Ishikawa (cell line): Measurements from ENCODE around the gene CFAP54.

ENCODE experiments used
- CEBPB ChIP-seq: IDR thresholded peaks from 2 replicates; pipeline ENCODE4 v1.6.1; 2012
- CREB1 ChIP-seq: IDR thresholded peaks from 2 replicates; pipeline ENCODE4 v1.6.1; 2012; ENCODE audit warnings: low read depth
- EGR1 ChIP-seq: IDR thresholded peaks from 2 replicates; pipeline ENCODE4 v1.6.1; 2012
- EP300 ChIP-seq: IDR thresholded peaks from 2 replicates; pipeline ENCODE4 v1.6.1; 2012; ENCODE audit warnings: borderline replicate concordance
- FOXM1 ChIP-seq: IDR thresholded peaks from 2 replicates; pipeline ENCODE4 v1.6.1; 2012; ENCODE audit warnings: low read depth, borderline replicate concordance
- MAX ChIP-seq: IDR thresholded peaks from 2 replicates; pipeline ENCODE4 v1.6.1; 2012
- NFIC ChIP-seq: IDR thresholded peaks from 2 replicates; pipeline ENCODE4 v1.6.1; 2012
- RAD21 ChIP-seq: IDR thresholded peaks from 2 replicates; pipeline ENCODE4 v1.6.1; 2012; ENCODE audit warnings: low read depth
- TAF1 ChIP-seq: IDR thresholded peaks from 2 replicates; pipeline ENCODE4 v1.6.1; 2012; ENCODE audit warnings: low read depth, mild to moderate bottlenecking
- TCF12 ChIP-seq: IDR thresholded peaks from 2 replicates; pipeline ENCODE4 v1.6.1; 2012; ENCODE audit warnings: low read depth
- TEAD4 ChIP-seq: IDR thresholded peaks from 2 replicates; pipeline ENCODE4 v1.6.1; 2012
- USF1 ChIP-seq: IDR thresholded peaks from 2 replicates; pipeline ENCODE4 v1.6.1; 2012
- YY1 ChIP-seq: IDR thresholded peaks from 2 replicates; pipeline ENCODE4 v1.6.1; 2012; ENCODE audit warnings: low read depth
- ZBTB7A ChIP-seq: IDR thresholded peaks from 2 replicates; pipeline ENCODE4 v1.6.1; 2012; ENCODE audit warnings: low read depth
- TF ChIP-seq, protein P1 (sequence below): IDR thresholded peaks from 2 replicates; pipeline ENCODE4 v1.6.1; 2012; ENCODE audit warnings: low read depth, mild to moderate bottlenecking

Gene CFAP54

DNA sequence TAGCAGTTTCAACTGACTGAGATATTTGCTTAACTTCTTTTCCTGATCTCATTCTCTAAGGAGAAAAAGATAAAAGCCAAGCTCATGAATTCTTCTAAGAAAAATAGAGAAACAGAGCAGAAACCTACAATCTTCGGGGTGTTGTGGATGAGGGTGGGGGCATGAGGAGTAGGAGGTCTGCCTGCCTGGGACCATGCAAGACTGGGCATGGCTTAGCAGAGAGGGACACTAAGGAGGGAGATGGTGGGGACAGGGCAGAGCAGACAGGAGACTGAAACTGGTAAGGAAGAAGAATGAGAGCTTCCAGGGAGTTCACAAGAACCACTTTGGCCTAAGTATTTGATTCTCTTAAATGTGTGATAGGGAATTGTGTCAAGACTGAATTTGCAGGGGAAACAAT is 188.0 kb downstream of the CFAP54 start:
- TF ChIP-seq YY1 (no peak), ZBTB7A (no peak), CREB1 (no peak), EP300 (no peak), EGR1 (no peak), TAF1 (no peak), NFIC (no peak), CEBPB (no peak), TCF12 (no peak), FOXM1 (no peak)
- TF ChIP-seq, protein P1, sequence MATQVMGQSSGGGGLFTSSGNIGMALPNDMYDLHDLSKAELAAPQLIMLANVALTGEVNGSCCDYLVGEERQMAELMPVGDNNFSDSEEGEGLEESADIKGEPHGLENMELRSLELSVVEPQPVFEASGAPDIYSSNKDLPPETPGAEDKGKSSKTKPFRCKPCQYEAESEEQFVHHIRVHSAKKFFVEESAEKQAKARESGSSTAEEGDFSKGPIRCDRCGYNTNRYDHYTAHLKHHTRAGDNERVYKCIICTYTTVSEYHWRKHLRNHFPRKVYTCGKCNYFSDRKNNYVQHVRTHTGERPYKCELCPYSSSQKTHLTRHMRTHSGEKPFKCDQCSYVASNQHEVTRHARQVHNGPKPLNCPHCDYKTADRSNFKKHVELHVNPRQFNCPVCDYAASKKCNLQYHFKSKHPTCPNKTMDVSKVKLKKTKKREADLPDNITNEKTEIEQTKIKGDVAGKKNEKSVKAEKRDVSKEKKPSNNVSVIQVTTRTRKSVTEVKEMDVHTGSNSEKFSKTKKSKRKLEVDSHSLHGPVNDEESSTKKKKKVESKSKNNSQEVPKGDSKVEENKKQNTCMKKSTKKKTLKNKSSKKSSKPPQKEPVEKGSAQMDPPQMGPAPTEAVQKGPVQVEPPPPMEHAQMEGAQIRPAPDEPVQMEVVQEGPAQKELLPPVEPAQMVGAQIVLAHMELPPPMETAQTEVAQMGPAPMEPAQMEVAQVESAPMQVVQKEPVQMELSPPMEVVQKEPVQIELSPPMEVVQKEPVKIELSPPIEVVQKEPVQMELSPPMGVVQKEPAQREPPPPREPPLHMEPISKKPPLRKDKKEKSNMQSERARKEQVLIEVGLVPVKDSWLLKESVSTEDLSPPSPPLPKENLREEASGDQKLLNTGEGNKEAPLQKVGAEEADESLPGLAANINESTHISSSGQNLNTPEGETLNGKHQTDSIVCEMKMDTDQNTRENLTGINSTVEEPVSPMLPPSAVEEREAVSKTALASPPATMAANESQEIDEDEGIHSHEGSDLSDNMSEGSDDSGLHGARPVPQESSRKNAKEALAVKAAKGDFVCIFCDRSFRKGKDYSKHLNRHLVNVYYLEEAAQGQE = no peak

DNA sequence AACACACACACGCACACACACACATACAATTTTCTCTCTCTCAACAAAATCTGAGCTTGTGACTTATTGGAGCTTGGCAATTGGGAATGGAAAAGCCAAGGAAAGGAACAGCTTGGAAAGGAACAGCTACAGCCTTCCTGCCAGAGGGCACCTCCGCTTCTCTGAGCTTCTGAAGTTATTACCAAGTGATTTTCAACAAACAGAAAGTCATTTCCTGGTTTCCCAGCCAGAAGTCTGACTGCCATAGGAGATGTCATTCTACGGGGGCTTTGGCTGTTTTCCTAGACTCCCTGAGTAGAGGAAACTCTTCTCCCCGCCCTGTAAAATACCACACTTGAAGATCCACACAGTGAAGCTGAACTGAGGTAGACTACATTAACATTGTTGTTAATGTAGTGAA is 198.3 kb downstream of the CFAP54 start:
- no peak for TF ChIP-seq FOXM1
- TF ChIP-seq TAF1 = no peak
- TF ChIP-seq EP300 = no peak
- no peak for TF ChIP-seq CEBPB
- no peak for TF ChIP-seq USF1
- no peak for TF ChIP-seq CREB1
- no peak for TF ChIP-seq NFIC
- TF ChIP-seq RAD21 = no peak
- no peak for TF ChIP-seq TCF12
- TF ChIP-seq, protein P1 = no peak

- TF ChIP-seq USF1 = no peak
- no peak for TF ChIP-seq ZBTB7A
- no peak for TF ChIP-seq NFIC
- TF ChIP-seq TCF12 = no peak
- no peak for TF ChIP-seq EGR1
- no peak for TF ChIP-seq CEBPB
- no peak for TF ChIP-seq TEAD4
- no peak for TF ChIP-seq CREB1
- TF ChIP-seq EP300 = no peak
- TF ChIP-seq RAD21 = no peak
- TF ChIP-seq, protein P1 = no peak
- TF ChIP-seq YY1 = no peak
- TF ChIP-seq TAF1 = no peak
- no peak for TF ChIP-seq MAX
- TF ChIP-seq FOXM1 = no peak
These were observed 209.1 kb downstream of the CFAP54 start for GRCh38 chr12:96698521-96698920.

DNA sequence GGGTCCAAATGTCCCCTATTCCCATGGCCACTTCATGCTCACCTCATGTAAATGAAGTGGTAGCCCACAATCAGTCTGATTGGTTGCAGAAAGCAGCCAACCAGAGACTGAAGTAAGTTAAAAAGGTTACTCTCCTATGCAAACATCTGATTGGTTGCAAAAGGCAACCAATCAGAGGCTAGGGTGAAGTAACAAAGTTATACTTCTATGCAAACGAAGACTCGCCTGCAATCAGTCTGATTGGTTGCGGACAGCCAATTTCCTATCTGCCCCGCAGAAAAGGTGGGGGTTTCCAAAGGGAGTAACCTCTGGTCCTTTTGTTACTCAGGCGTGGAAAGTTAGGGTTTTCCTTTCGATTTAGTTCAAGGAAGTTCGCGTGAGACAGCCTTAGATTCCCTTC is 209.6 kb downstream of the CFAP54 start:
- no peak for TF ChIP-seq MAX
- TF ChIP-seq YY1 = no peak
- no peak for TF ChIP-seq TCF12
- TF ChIP-seq, protein P1 = no peak
- no peak for TF ChIP-seq TAF1
- no peak for TF ChIP-seq CREB1
- TF ChIP-seq TEAD4 = no peak
- TF ChIP-seq CEBPB = no peak
- no peak for TF ChIP-seq USF1
- no peak for TF ChIP-seq EP300
- TF ChIP-seq NFIC = no peak
- no peak for TF ChIP-seq RAD21
